Tibial artery (tissue), 4 donors: ENCODE results near the gene TTC7B.

Experiments used
- DNase-seq, 2 donors: peaks; one replicate each; pipeline ENCODE4 v3.0.0-alpha.2; 2019
- H3K27ac ChIP-seq, 2 donors: fragments of 200-600 bp; sonication (generic) in 1 of 2; 1 replicate in 1 of 2; 2 replicates in 1 of 2; pipeline ENCODE4 v1.5.1; 2018 to 2019; ENCODE audit warnings: mild to moderate bottlenecking in 1 of 2
- H3K27me3 ChIP-seq, 2 donors: fragments of 200-600 bp; sonication (generic) in 1 of 2; one replicate each; pipeline versions ENCODE4 v1.5.1 to v1.6.0; 2016 to 2019
- H3K36me3 ChIP-seq, 3 donors: fragments of 200-600 bp; sonication (generic) in 2 of 3; one replicate each; pipeline ENCODE4 v1.5.1; 2016 to 2019; ENCODE audit warnings: mild to moderate bottlenecking in 2 of 3
- H3K4me1 ChIP-seq, 4 donors: fragments of 200-600 bp; sonication (generic) in 2 of 4; 1 replicate in 3 of 4; 2 replicates in 1 of 4; pipeline ENCODE4 v1.5.1; 2016 to 2019
- H3K4me3 ChIP-seq, 2 donors: fragments of 200-600 bp; sonication (generic) in 1 of 2; 1 replicate in 1 of 2; 2 replicates in 1 of 2; pipeline ENCODE4 v1.5.1; 2018 to 2019; ENCODE audit warnings: mild to moderate bottlenecking in 2 of 2
- H3K9me3 ChIP-seq, 3 donors: fragments of 200-600 bp; sonication (generic) in 1 of 3; one replicate each; pipeline ENCODE4 v1.5.1; 2016 to 2019
- CTCF ChIP-seq, 2 experiments: fragments of 200-600 bp in 1 of 2; fragments of 450-650 bp in 1 of 2; IDR thresholded peaks; one replicate each; pipeline ENCODE4 v1.5.1; 2017 to 2019; ENCODE audit warnings: antibody characterized with exemption in 2 of 2, mild to moderate bottlenecking in 1 of 2, moderate library complexity in 1 of 2
- intact Hi-C: fragments of 100-400 bp; cut with DNase I; formaldehyde crosslinking; loops from one replicate; pipeline ENCODE4 v1.15.0; 2023; ENCODE audit warnings: low total_unique reads

Gene TTC7B

GRCh38 chr14:90503582-90503981 lies 312.6 kb downstream of the TTC7B start:
- Histone ChIP-seq H3K36me3 (no peaks in the 10 kb centered on the region), H3K27me3 (no peaks in the 10 kb centered on the region), H3K9me3 (no peaks in the 10 kb centered on the region), H3K4me1 (no peaks in the 10 kb centered on the region), H3K27ac (no peak overlapping the region), H3K4me3 (no peak overlapping the region)
- intact Hi-C loops, result no loop called here
- no peak for DNase-seq
- no peak for TF ChIP-seq CTCF (IDR thresholded peaks at IDR 0.05)

- intact Hi-C loops, result no loop called here
- Histone ChIP-seq H3K9me3 (no peaks in the 10 kb centered on the region), H3K4me1 (no peaks in the 10 kb centered on the region), H3K27ac (no peak overlapping the region), H3K36me3 (no peaks in the 10 kb centered on the region), H3K27me3 (no peaks in the 10 kb centered on the region), H3K4me3 (no peak overlapping the region)
- no peak for DNase-seq
- no peak for TF ChIP-seq CTCF (IDR thresholded peaks at IDR 0.05)
These were observed 313.5 kb downstream of the TTC7B start for GRCh38 chr14:90502760-90503159.

- TF ChIP-seq CTCF (IDR thresholded peaks at IDR 0.05), result no peak
These were observed 315.4 kb downstream of the TTC7B start for GRCh38 chr14:90500665-90501370.

GRCh38 chr14:90499908-90500664 lies 316.1 kb downstream of the TTC7B start:
- Histone ChIP-seq H3K27ac (no peak overlapping the region), H3K9me3 (no peaks in the 10 kb centered on the region), H3K4me1 (no peaks in the 10 kb centered on the region), H3K36me3 (no peaks in the 10 kb centered on the region), H3K4me3 (no peak overlapping the region), H3K27me3 (no peaks in the 10 kb centered on the region)
- DNase-seq, result peak in 1 of 2 donors; percentile 52
- intact Hi-C loops, result no loop called here
- no peak for TF ChIP-seq CTCF (IDR thresholded peaks at IDR 0.05)

More at GRCh38 chr14:90500665-90501370, 315.4 kb downstream of the TTC7B start:
- intact Hi-C loops, result no loop called here
- no peak overlapping the region for H3K4me3 ChIP-seq
- H3K27ac ChIP-seq, result no peak overlapping the region
- H3K36me3 ChIP-seq, result no peaks in the 10 kb centered on the region
- no peaks in the 10 kb centered on the region for H3K4me1 ChIP-seq
- no peaks in the 10 kb centered on the region for H3K9me3 ChIP-seq
- H3K27me3 ChIP-seq, result no peaks in the 10 kb centered on the region
- peak in 1 of 2 donors; percentile 54 for DNase-seq

- H3K4me3 ChIP-seq, result no peak overlapping the region
- no peak for TF ChIP-seq CTCF (IDR thresholded peaks at IDR 0.05)
- intact Hi-C loops, result no loop called here
These were observed 317.1 kb downstream of the TTC7B start for GRCh38 chr14:90499121-90499520.

More at GRCh38 chr14:90499121-90499520, 317.1 kb downstream of the TTC7B start:
- Histone ChIP-seq H3K9me3 (no peaks in the 10 kb centered on the region), H3K36me3 (no peaks in the 10 kb centered on the region), H3K4me1 (no peaks in the 10 kb centered on the region), H3K27me3 (no peaks in the 10 kb centered on the region), H3K27ac (no peak overlapping the region)
- DNase-seq, result peak in 1 of 2 donors; percentile 31
